Measurements from ENCODE around the gene MIGA2.

MIGA2 gene

GRCh38 chr9:129072171-129072570, 35.7 kb downstream of the MIGA2 start:
- DNase-seq (ENCODE audit: low read depth), result no peak

- DNase-seq (ENCODE audit: low read depth), result no peak
Measured at GRCh38 chr9:129073404-129073803, 37.0 kb downstream of the MIGA2 start.

GRCh38 chr9:129074106-129074505, 37.7 kb downstream of the MIGA2 start:
- DNase-seq (ENCODE audit: low read depth), result no peak

- no peak for DNase-seq (ENCODE audit: low read depth)
Measured at GRCh38 chr9:129075996-129076639, 39.7 kb downstream of the MIGA2 start.

GRCh38 chr9:129076640-129077037, 40.2 kb downstream of the MIGA2 start:
- no peak for DNase-seq (ENCODE audit: low read depth)

- DNase-seq (ENCODE audit: low read depth), result no peak
Measured at GRCh38 chr9:129077236-129077635, 40.8 kb downstream of the MIGA2 start.

- no peak for DNase-seq (ENCODE audit: low read depth)
Measured at GRCh38 chr9:129078691-129079503, 42.5 kb downstream of the MIGA2 start.

GRCh38 chr9:129079829-129080228, 43.4 kb downstream of the MIGA2 start:
- DNase-seq (ENCODE audit: low read depth), result no peak

GRCh38 chr9:129080298-129080600, 43.8 kb downstream of the MIGA2 start:
- DNase-seq (ENCODE audit: low read depth), result no peak

- peak; percentile 99 for DNase-seq (ENCODE audit: low read depth)
Measured at GRCh38 chr9:129080601-129081387, 44.4 kb downstream of the MIGA2 start, which contains the start of gene DOLPP1. Gene DOLPP1, plus strand, starts transcription at chr9:129081111. Its CDS starts 21 bp downstream, at chr9:129081132.

- DNase-seq (ENCODE audit: low read depth), result no peak
Measured at GRCh38 chr9:129081388-129081904, 45.0 kb downstream of the MIGA2 start.

- no peak for DNase-seq (ENCODE audit: low read depth)
Measured at GRCh38 chr9:129084087-129084486, 47.7 kb downstream of the MIGA2 start.

- no peak for DNase-seq (ENCODE audit: low read depth)
Measured at GRCh38 chr9:129089246-129089645, 52.8 kb downstream of the MIGA2 start.

GRCh38 chr9:129093602-129094386, 57.4 kb downstream of the MIGA2 start:
- DNase-seq (ENCODE audit: low read depth), result no peak

GRCh38 chr9:129094387-129095169, 58.2 kb downstream of the MIGA2 start:
- no peak for DNase-seq (ENCODE audit: low read depth)

GRCh38 chr9:129095170-129095667, 58.8 kb downstream of the MIGA2 start:
- no peak for DNase-seq (ENCODE audit: low read depth)

GRCh38 chr9:129095908-129096307, 59.5 kb downstream of the MIGA2 start:
- DNase-seq (ENCODE audit: low read depth), result no peak

GRCh38 chr9:129097671-129098306, 61.4 kb downstream of the MIGA2 start:
- no peak for DNase-seq (ENCODE audit: low read depth)

- DNase-seq (ENCODE audit: low read depth), result no peak
Measured at GRCh38 chr9:129098328-129098727, 61.9 kb downstream of the MIGA2 start.

Data from stromal cell of bone marrow (primary cell).